ENCODE data around the gene PSMF1. TPM values are rescaled to one million over a fixed set of nuclear protein-coding genes. Genes with fewer than 3 reads are reported as not detected.

PSMF1 gene
- polyA plus RNA-seq, 4 donors: 43.6 to 118 (median 62.7) TPM

Other genes with a start within 250 kb of the PSMF1 start
- gene ANGPT4, start 202.3 kb upstream of the PSMF1 start, polyA plus RNA-seq: under 1 TPM in 2 of 4 donors, not detected in 2; 0.01 to 0.70 TPM
- gene RSPO4, start 116.3 kb upstream of the PSMF1 start, polyA plus RNA-seq: under 1 TPM in 2 of 4 donors, not detected in 2; 0.19 to 0.31 TPM
- gene TMEM74B, start 66.4 kb downstream of the PSMF1 start, polyA plus RNA-seq: 10 to 100 TPM; 10.5 to 68.7 (median 36.1) TPM
- 1 to 10 TPM in 1 of 4 donors, under 1 TPM in 2, not detected in 1; 0.67 to 5.3 (median 0.81) TPM for gene C20orf202, start 84.9 kb downstream of the PSMF1 start, polyA plus RNA-seq
- gene RAD21L1, start 107.4 kb downstream of the PSMF1 start, polyA plus RNA-seq: not detected
- gene SNPH, start 147.7 kb downstream of the PSMF1 start, polyA plus RNA-seq: 1 to 10 TPM in 1 of 4 donors, under 1 TPM in 3; 0.45 to 3.2 (median 0.73) TPM
- 100 to 1,000 TPM in 3 of 4 donors, 10 to 100 TPM in 1; 94.4 to 724 (median 292) TPM for gene SDCBP2, start 210.5 kb downstream of the PSMF1 start, polyA plus RNA-seq